WTC11 (cell line): ENCODE measurements around the gene TIGIT. TPM values are rescaled to one million over a fixed set of nuclear protein-coding genes. Genes with fewer than 3 reads are reported as not detected.

Experiments used
- ATAC-seq: fragments of 200-7000 bp; cut with Tn5 transposase; 2 replicates; pipeline ENCODE4 v1.10.0; 2021; ENCODE audit warnings: mild to moderate bottlenecking, moderate library complexity
- CTCF ChIA-PET: fragments of 300-600 bp; sonication (Branson Sonifier 250); formaldehyde crosslinking; loops from one replicate; lab custom pipeline; 2021; ENCODE audit warnings: antibody characterized with exemption; lab: Charles Lee
- POLR2A ChIA-PET: fragments of 350-600 bp; sonication (Branson Sonifier 250); formaldehyde crosslinking; loops from one replicate; lab custom pipeline; 2021; ENCODE audit warnings: antibody characterized with exemption; lab: Charles Lee
- DNase-seq: peaks from one replicate; pipeline ENCODE4 v3.0.0; 2021; ENCODE audit warnings: low spot score
- H3K27ac Mint-ChIP-seq: 2 replicates; pipeline ENCODE4 v1.8.0; 2021; ENCODE audit warnings: mixed read lengths
- H3K27me3 Mint-ChIP-seq: 2 replicates; pipeline ENCODE4 v1.8.0; 2021; ENCODE audit warnings: low read depth, mild to moderate bottlenecking, moderate library complexity, mixed read lengths
- H3K36me3 Mint-ChIP-seq: 2 replicates; pipeline ENCODE4 v1.8.0; 2021; ENCODE audit warnings: mixed read lengths
- H3K4me1 Mint-ChIP-seq: 2 replicates; pipeline ENCODE4 v1.8.0; 2022; ENCODE audit warnings: mixed read lengths
- H3K4me3 Mint-ChIP-seq: 2 replicates; pipeline ENCODE4 v1.8.0; 2021; ENCODE audit warnings: mild to moderate bottlenecking, moderate library complexity, mixed read lengths
- H3K9me3 Mint-ChIP-seq: 2 replicates; pipeline ENCODE4 v1.8.0; 2021; ENCODE audit warnings: mixed read lengths
- ATF1 ChIP-seq: sonication (generic); formaldehyde crosslinking; IDR thresholded peaks from 2 replicates; pipeline ENCODE4 v1.8.1; 2023; ENCODE audit warnings: mild to moderate bottlenecking, moderate library complexity, missing genetic modification reagents
- ELF4 ChIP-seq: sonication (generic); formaldehyde crosslinking; IDR thresholded peaks from 2 replicates; pipeline ENCODE4 v1.8.1; 2022; ENCODE audit warnings: low read depth, mild to moderate bottlenecking, moderate library complexity, missing genetic modification reagents
- ESRRA ChIP-seq: sonication (generic); formaldehyde crosslinking; IDR thresholded peaks from 2 replicates; pipeline ENCODE4 v1.8.1; 2022; ENCODE audit warnings: mild to moderate bottlenecking, missing genetic modification reagents, borderline replicate concordance
- FOXJ3 ChIP-seq: sonication (generic); formaldehyde crosslinking; IDR thresholded peaks from 2 replicates; pipeline ENCODE4 v1.9.0; 2021; ENCODE audit warnings: missing genetic modification reagents, mild to moderate bottlenecking, borderline replicate concordance
- HMGA2 ChIP-seq: fragments of 250-450 bp; sonication (Bioruptor Pico); IDR thresholded peaks from 2 replicates; pipeline ENCODE4 v1.4.0; 2021; ENCODE audit warnings: mild to moderate bottlenecking, moderate library complexity
- MYBL2 ChIP-seq: sonication (generic); formaldehyde crosslinking; IDR thresholded peaks from 2 replicates; pipeline ENCODE4 v1.8.1; 2023; ENCODE audit warnings: mild to moderate bottlenecking, moderate library complexity, missing genetic modification reagents
- PRRX2 ChIP-seq: fragments of 250-450 bp; sonication (Bioruptor Pico); IDR thresholded peaks from 2 replicates; pipeline ENCODE4 v1.8.0; 2021; ENCODE audit warnings: mild to moderate bottlenecking
- RELA ChIP-seq: sonication (generic); formaldehyde crosslinking; IDR thresholded peaks from 2 replicates; pipeline ENCODE4 v1.8.1; 2022; ENCODE audit warnings: missing genetic modification reagents, mild to moderate bottlenecking, borderline replicate concordance
- RORB ChIP-seq: fragments of 250-450 bp; sonication (Bioruptor Pico); IDR thresholded peaks from 2 replicates; pipeline ENCODE4 v1.9.0; 2021; ENCODE audit warnings: mild to moderate bottlenecking
- SMAD4 ChIP-seq: sonication (generic); formaldehyde crosslinking; IDR thresholded peaks from 2 replicates; pipeline ENCODE4 v1.8.0; 2022; ENCODE audit warnings: mild to moderate bottlenecking, missing genetic modification reagents
- SP1 ChIP-seq: sonication (generic); formaldehyde crosslinking; conservative IDR thresholded peaks from 2 replicates; pipeline ENCODE4 v1.8.1; 2022; ENCODE audit warnings: missing genetic modification reagents
- TCF7 ChIP-seq: sonication (generic); formaldehyde crosslinking; IDR thresholded peaks from 2 replicates; pipeline ENCODE4 v1.8.0; 2022; ENCODE audit warnings: mild to moderate bottlenecking, low read depth, missing genetic modification reagents, moderate library complexity
- TEAD1 ChIP-seq: sonication (generic); formaldehyde crosslinking; IDR thresholded peaks from 2 replicates; pipeline ENCODE4 v1.8.0; 2022; ENCODE audit warnings: mild to moderate bottlenecking, missing genetic modification reagents
- ZNF219 ChIP-seq: sonication (generic); formaldehyde crosslinking; IDR thresholded peaks from 2 replicates; pipeline ENCODE4 v1.8.0; 2023; ENCODE audit warnings: missing genetic modification reagents, mild to moderate bottlenecking, borderline replicate concordance
- ZNF263 ChIP-seq: sonication (generic); formaldehyde crosslinking; IDR thresholded peaks from 2 replicates; pipeline ENCODE4 v1.8.1; 2022; ENCODE audit warnings: low read depth, mild to moderate bottlenecking, moderate library complexity, missing genetic modification reagents
- total RNA-seq: library from RNA; stranded (reverse); gene quantifications from 3 replicates; pipeline ENCODE4 v1.2.3, GENCODE V29; 2021
- TF ChIP-seq, protein P1 (sequence below): sonication (generic); formaldehyde crosslinking; IDR thresholded peaks from 2 replicates; pipeline ENCODE4 v1.8.1; 2023; ENCODE audit warnings: mild to moderate bottlenecking, missing genetic modification reagents
- TF ChIP-seq, protein P2 (sequence below): sonication (generic); formaldehyde crosslinking; IDR thresholded peaks from 2 replicates; pipeline ENCODE4 v1.8.0; 2022; ENCODE audit warnings: mild to moderate bottlenecking, missing genetic modification reagents
- TF ChIP-seq, protein P3 (sequence below): sonication (generic); formaldehyde crosslinking; IDR thresholded peaks from 2 replicates; pipeline ENCODE4 v1.8.1; 2023; ENCODE audit warnings: mild to moderate bottlenecking, missing genetic modification reagents, moderate library complexity
- TF ChIP-seq, protein P4 (sequence below): sonication (generic); formaldehyde crosslinking; IDR thresholded peaks from 2 replicates; pipeline ENCODE4 v1.8.1; 2023; ENCODE audit warnings: mild to moderate bottlenecking, moderate library complexity, missing genetic modification reagents
- TF ChIP-seq, protein P5 (sequence below): sonication (generic); formaldehyde crosslinking; IDR thresholded peaks from 2 replicates; pipeline ENCODE4 v1.8.1; 2023; ENCODE audit warnings: mild to moderate bottlenecking, missing genetic modification reagents
- TF ChIP-seq, protein P6 (sequence below): sonication (generic); formaldehyde crosslinking; IDR thresholded peaks from 2 replicates; pipeline ENCODE4 v1.8.0; 2023; ENCODE audit warnings: missing genetic modification reagents

The TIGIT gene
- total RNA-seq, 1 experiment from 2014 or later: 0.04 TPM

DNA sequence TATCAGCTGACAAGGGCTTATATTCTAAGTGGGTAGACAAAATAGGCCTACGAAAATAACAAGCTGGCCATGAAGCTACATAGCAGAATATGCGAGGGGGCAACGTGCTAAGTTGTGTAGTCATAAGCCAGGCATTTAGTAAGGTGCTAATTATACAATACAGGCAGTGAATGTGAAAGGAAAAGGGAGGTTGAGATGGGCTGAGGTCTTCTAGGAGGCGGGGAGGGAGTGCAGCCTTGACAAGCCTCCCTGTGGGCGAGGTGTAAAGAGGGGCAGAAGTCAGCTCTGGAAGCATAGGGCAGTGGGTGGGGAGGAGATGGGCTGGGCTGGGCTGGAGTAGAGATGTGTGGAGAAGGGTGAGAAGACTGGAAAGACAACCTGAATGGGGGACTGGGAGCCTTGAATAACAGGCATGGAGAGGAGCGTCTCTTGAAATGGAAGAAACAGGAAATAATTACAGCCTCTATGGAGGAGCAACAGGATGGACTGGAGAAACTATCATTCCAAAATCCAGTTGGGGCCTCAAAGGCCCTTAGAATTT lies 1.2 kb downstream of the TIGIT start:
- no peaks in the 10 kb centered on the region for H3K36me3 Mint-ChIP-seq
- TF ChIP-seq, protein P1, sequence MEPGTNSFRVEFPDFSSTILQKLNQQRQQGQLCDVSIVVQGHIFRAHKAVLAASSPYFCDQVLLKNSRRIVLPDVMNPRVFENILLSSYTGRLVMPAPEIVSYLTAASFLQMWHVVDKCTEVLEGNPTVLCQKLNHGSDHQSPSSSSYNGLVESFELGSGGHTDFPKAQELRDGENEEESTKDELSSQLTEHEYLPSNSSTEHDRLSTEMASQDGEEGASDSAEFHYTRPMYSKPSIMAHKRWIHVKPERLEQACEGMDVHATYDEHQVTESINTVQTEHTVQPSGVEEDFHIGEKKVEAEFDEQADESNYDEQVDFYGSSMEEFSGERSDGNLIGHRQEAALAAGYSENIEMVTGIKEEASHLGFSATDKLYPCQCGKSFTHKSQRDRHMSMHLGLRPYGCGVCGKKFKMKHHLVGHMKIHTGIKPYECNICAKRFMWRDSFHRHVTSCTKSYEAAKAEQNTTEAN: no peak
- TF ChIP-seq ATF1 (no peak), ZNF263 (no peak), TEAD1 (CRISPR knock-in tag) (no peak), TCF7 (CRISPR knock-in tag) (no peak), SP1 (CRISPR knock-in tag) (no peak), SMAD4 (CRISPR knock-in tag) (no peak), RELA (CRISPR knock-in tag) (no peak), ELF4 (CRISPR knock-in tag) (no peak), HMGA2 (CRISPR knock-in tag) (no peak), FOXJ3 (CRISPR knock-in tag) (no peak), RORB (CRISPR knock-in tag) (no peak)
- TF ChIP-seq, protein P2, sequence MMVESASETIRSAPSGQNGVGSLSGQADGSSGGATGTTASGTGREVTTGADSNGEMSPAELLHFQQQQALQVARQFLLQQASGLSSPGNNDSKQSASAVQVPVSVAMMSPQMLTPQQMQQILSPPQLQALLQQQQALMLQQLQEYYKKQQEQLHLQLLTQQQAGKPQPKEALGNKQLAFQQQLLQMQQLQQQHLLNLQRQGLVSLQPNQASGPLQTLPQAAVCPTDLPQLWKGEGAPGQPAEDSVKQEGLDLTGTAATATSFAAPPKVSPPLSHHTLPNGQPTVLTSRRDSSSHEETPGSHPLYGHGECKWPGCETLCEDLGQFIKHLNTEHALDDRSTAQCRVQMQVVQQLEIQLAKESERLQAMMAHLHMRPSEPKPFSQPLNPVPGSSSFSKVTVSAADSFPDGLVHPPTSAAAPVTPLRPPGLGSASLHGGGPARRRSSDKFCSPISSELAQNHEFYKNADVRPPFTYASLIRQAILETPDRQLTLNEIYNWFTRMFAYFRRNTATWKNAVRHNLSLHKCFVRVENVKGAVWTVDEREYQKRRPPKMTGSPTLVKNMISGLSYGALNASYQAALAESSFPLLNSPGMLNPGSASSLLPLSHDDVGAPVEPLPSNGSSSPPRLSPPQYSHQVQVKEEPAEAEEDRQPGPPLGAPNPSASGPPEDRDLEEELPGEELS: no peak
- TF ChIP-seq, protein P3, sequence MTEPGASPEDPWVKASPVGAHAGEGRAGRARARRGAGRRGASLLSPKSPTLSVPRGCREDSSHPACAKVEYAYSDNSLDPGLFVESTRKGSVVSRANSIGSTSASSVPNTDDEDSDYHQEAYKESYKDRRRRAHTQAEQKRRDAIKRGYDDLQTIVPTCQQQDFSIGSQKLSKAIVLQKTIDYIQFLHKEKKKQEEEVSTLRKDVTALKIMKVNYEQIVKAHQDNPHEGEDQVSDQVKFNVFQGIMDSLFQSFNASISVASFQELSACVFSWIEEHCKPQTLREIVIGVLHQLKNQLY (CRISPR knock-in tag): no peak
- TF ChIP-seq, protein P4, sequence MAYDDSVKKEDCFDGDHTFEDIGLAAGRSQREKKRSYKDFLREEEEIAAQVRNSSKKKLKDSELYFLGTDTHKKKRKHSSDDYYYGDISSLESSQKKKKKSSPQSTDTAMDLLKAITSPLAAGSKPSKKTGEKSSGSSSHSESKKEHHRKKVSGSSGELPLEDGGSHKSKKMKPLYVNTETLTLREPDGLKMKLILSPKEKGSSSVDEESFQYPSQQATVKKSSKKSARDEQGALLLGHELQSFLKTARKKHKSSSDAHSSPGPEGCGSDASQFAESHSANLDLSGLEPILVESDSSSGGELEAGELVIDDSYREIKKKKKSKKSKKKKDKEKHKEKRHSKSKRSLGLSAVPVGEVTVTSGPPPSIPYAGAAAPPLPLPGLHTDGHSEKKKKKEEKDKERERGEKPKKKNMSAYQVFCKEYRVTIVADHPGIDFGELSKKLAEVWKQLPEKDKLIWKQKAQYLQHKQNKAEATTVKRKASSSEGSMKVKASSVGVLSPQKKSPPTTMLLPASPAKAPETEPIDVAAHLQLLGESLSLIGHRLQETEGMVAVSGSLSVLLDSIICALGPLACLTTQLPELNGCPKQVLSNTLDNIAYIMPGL: no peak
- DNase-seq: no peak
- POLR2A ChIA-PET: no interaction called here
- no peaks in the 10 kb centered on the region for H3K27me3 Mint-ChIP-seq
- 0 out of 2 replicates have a peak, but pooled peaks cover 1% of the 10 kb centered on the region for H3K9me3 Mint-ChIP-seq
- H3K27ac Mint-ChIP-seq: no peak overlapping the region
- ATAC-seq: no peak
- H3K4me1 Mint-ChIP-seq: peaks cover 22% of the 10 kb centered on the region
- H3K4me3 Mint-ChIP-seq: no peak overlapping the region
- CTCF ChIA-PET: interaction anchor here (1.1 to 1.4 kb wide), 2 partner anchors 89 to 140 kb away, joined by 3 to 4 read pairs; no protein-coding TSS in a partner anchor

DNA sequence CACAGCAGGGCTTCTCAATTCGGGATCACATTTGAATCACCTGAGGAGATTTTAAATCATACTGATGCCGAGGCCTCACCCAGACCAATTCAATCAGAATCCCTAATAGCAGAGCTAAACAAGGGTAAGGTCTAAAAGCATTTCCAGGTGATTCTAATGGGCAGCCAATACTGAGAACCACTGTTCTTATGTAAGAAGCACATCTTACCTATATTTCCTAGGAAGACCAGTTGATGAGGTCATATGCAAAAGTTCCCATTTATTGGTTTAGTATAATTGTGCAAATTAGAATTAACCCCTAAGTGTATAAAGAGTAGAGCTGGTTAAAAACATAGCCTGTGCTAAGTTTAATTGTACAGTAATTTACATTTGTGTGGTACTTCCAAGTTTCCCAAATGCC lies 2.1 kb downstream of the TIGIT start:
- peaks cover 13% of the 10 kb centered on the region for H3K4me1 Mint-ChIP-seq
- ChIA-PET CTCF (interaction anchor here (1.4 kb wide), 1 partner anchor 141 kb away, joined by 4 read pairs; no protein-coding TSS in a partner anchor), POLR2A (no interaction called here)

More for the DNA sequence above, 2.1 kb downstream of the TIGIT start:
- DNase-seq (no peak), ATAC-seq (no peak)
- Mint-ChIP-seq H3K4me3 (no peak overlapping the region), H3K27me3 (no peaks in the 10 kb centered on the region), H3K27ac (no peak overlapping the region), H3K9me3 (peaks cover 7% of the 10 kb centered on the region; the same call in 1 of the 2 replicates), H3K36me3 (no peaks in the 10 kb centered on the region)
- TF ChIP-seq ZNF219 (no peak), PRRX2 (CRISPR knock-in tag) (no peak), MYBL2 (no peak), ESRRA (no peak), FOXJ3 (CRISPR knock-in tag) (no peak)
- TF ChIP-seq, protein P3 (CRISPR knock-in tag): no peak
- TF ChIP-seq, protein P5, sequence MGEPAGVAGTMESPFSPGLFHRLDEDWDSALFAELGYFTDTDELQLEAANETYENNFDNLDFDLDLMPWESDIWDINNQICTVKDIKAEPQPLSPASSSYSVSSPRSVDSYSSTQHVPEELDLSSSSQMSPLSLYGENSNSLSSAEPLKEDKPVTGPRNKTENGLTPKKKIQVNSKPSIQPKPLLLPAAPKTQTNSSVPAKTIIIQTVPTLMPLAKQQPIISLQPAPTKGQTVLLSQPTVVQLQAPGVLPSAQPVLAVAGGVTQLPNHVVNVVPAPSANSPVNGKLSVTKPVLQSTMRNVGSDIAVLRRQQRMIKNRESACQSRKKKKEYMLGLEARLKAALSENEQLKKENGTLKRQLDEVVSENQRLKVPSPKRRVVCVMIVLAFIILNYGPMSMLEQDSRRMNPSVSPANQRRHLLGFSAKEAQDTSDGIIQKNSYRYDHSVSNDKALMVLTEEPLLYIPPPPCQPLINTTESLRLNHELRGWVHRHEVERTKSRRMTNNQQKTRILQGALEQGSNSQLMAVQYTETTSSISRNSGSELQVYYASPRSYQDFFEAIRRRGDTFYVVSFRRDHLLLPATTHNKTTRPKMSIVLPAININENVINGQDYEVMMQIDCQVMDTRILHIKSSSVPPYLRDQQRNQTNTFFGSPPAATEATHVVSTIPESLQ: no peak
- TF ChIP-seq, protein P6, sequence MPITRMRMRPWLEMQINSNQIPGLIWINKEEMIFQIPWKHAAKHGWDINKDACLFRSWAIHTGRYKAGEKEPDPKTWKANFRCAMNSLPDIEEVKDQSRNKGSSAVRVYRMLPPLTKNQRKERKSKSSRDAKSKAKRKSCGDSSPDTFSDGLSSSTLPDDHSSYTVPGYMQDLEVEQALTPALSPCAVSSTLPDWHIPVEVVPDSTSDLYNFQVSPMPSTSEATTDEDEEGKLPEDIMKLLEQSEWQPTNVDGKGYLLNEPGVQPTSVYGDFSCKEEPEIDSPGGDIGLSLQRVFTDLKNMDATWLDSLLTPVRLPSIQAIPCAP (CRISPR knock-in tag): no peak
